ENCODE measurements around the gene ASIC5.

- TF ChIP-seq POLR2AphosphoS5 (IDR thresholded peaks at IDR 0.05; ENCODE audit: low read depth, low read length) (no peak), POLR2A (IDR thresholded peaks at IDR 0.05; ENCODE audit: low read depth, low read length) (no peak), TAF1 (IDR thresholded peaks at IDR 0.05; ENCODE audit: borderline replicate concordance, low read depth, low read length) (no peak)
Observed at GRCh38 chr4:155901013-155901412, 34.9 kb upstream of the ASIC5 start.
